ENCODE results near the gene CXCL1. TPM values are rescaled to one million over a fixed set of nuclear protein-coding genes. Genes with fewer than 3 reads are reported as not detected.

Gene CXCL1
- polyA plus RNA-seq, 1 experiment = 0.53 TPM

GRCh38 chr4:73870260-73870659, 1.1 kb downstream of the CXCL1 start:
- Histone ChIP-seq H3K27me3 (ENCODE audit: control insufficient read depth, insufficient read depth, low read length) (no peaks in the 10 kb centered on the region; the same call in 1 of the 2 replicates), H3K4me3 (ENCODE audit: low read depth, low read length) (no peak overlapping the region), H3K36me3 (ENCODE audit: control insufficient read depth, insufficient read depth, low read length) (no peaks in the 10 kb centered on the region)
- POLR2A ChIA-PET = no interaction called here
- CTCF ChIA-PET = interaction anchor here (1.2 kb wide), 1 partner anchor 10 kb away, joined by 3 read pairs; no protein-coding TSS in a partner anchor
- TF ChIP-seq, protein P1, sequence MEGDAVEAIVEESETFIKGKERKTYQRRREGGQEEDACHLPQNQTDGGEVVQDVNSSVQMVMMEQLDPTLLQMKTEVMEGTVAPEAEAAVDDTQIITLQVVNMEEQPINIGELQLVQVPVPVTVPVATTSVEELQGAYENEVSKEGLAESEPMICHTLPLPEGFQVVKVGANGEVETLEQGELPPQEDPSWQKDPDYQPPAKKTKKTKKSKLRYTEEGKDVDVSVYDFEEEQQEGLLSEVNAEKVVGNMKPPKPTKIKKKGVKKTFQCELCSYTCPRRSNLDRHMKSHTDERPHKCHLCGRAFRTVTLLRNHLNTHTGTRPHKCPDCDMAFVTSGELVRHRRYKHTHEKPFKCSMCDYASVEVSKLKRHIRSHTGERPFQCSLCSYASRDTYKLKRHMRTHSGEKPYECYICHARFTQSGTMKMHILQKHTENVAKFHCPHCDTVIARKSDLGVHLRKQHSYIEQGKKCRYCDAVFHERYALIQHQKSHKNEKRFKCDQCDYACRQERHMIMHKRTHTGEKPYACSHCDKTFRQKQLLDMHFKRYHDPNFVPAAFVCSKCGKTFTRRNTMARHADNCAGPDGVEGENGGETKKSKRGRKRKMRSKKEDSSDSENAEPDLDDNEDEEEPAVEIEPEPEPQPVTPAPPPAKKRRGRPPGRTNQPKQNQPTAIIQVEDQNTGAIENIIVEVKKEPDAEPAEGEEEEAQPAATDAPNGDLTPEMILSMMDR (IDR thresholded peaks at IDR 0.05; ENCODE audit: insufficient read depth, low read depth, low read length) = no peak
- DNase-seq (ENCODE audit: low read depth) = no peak

- CTCF ChIA-PET = interaction anchor here (1.2 kb wide), 1 partner anchor 11 kb away, joined by 3 read pairs; no protein-coding TSS in a partner anchor
- no peaks in the 10 kb centered on the region; the same call in 1 of the 2 replicates for H3K27me3 ChIP-seq (ENCODE audit: control insufficient read depth, insufficient read depth, low read length)
- DNase-seq (ENCODE audit: low read depth) = no peak
- POLR2A ChIA-PET = no interaction called here
- H3K36me3 ChIP-seq (ENCODE audit: control insufficient read depth, insufficient read depth, low read length) = no peaks in the 10 kb centered on the region
- no peak overlapping the region for H3K4me3 ChIP-seq (ENCODE audit: low read depth, low read length)
- TF ChIP-seq, protein P1 (IDR thresholded peaks at IDR 0.05; ENCODE audit: insufficient read depth, low read depth, low read length) = no peak
Observed at GRCh38 chr4:73870768-73871167, 1.6 kb downstream of the CXCL1 start.

DNA sequence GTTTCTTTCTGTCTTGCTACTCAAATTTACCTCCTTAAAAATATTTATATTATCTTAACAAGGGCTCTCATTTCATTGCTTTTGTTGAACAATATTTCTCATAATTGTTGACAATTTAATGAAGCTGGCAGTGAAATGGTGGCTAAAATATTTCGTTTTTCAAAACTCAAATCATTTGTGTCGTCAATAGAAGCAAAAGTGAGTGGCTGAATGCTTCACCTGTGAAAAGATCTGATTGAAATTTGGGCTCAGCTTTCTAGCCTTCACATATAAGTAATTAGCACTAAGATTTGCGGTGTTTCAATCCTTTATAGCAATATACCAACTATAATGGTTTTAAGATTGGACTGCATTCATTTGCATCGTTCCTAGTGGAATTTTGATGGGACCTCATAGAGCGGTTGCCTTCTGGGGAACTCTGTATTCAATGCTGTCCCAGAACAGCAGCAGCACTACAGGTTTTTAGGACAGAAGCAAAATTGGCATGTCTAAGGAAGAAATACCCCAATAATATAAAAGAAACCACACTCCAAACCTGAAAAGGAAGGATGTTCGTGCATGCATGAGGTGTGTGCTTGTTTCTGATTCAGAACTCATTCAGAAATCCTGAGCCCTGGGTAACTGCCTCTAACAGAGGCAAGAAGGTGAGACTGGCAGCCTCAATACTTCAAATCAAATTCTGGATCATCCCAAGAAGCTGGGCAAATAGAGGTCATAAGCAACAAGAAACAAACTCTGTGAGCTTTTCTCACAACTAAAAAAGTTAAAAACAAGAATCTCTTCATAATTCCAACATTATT, 2.5 kb downstream of the CXCL1 start:
- POLR2A ChIA-PET = no interaction called here

GRCh38 chr4:73872316-73873108, 3.3 kb downstream of the CXCL1 start:
- ChIA-PET POLR2A (no interaction called here), CTCF (interaction anchor here (0.6 to 1.0 kb wide), 2 partner anchors 8 to 145 kb away, joined by 4 read pairs; no protein-coding TSS in a partner anchor)
- no peak for DNase-seq (ENCODE audit: low read depth)
- Histone ChIP-seq H3K36me3 (ENCODE audit: control insufficient read depth, insufficient read depth, low read length) (no peaks in the 10 kb centered on the region), H3K27me3 (ENCODE audit: control insufficient read depth, insufficient read depth, low read length) (no peaks in the 10 kb centered on the region; the same call in 1 of the 2 replicates), H3K4me3 (ENCODE audit: low read depth, low read length) (no peak overlapping the region)
- TF ChIP-seq, protein P1 (IDR thresholded peaks at IDR 0.05; ENCODE audit: insufficient read depth, low read depth, low read length) = no peak

More for the DNA sequence above, 2.5 kb downstream of the CXCL1 start:
- Histone ChIP-seq H3K27me3 (ENCODE audit: control insufficient read depth, insufficient read depth, low read length) (no peaks in the 10 kb centered on the region; the same call in 1 of the 2 replicates), H3K4me3 (ENCODE audit: low read depth, low read length) (no peak overlapping the region), H3K36me3 (ENCODE audit: control insufficient read depth, insufficient read depth, low read length) (no peaks in the 10 kb centered on the region)
- no peak for DNase-seq (ENCODE audit: low read depth)
- TF ChIP-seq, protein P1 (IDR thresholded peaks at IDR 0.05; ENCODE audit: insufficient read depth, low read depth, low read length) = no peak
- CTCF ChIA-PET = interaction anchor here (0.6 kb wide), 1 partner anchor 144 kb away, joined by 4 read pairs; no protein-coding TSS in a partner anchor

DNA sequence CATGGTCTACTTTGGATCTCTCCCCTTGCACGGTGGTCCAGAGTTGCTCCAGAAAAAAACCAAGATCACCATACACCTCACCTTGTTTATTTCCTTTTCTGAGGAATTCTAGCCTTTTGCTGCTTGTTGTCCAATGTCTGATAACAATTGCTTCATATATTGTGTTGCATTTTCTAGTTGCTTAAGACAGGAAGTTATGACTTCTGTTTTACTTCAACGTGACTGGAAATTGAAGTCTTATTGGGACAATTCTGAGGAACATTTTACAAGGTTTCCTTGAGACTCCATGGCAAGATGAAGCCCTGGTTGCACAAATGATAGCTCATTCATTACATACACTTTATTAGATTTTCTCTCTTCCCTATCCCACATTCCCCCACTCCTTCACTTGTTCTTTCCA, 5.2 kb downstream of the CXCL1 start:
- Histone ChIP-seq H3K4me3 (ENCODE audit: low read depth, low read length) (no peak overlapping the region), H3K36me3 (ENCODE audit: control insufficient read depth, insufficient read depth, low read length) (no peaks in the 10 kb centered on the region), H3K27me3 (ENCODE audit: control insufficient read depth, insufficient read depth, low read length) (no peaks in the 10 kb centered on the region; the same call in 1 of the 2 replicates)
- ChIA-PET CTCF (no interaction called here), POLR2A (no interaction called here)
- TF ChIP-seq, protein P1 (IDR thresholded peaks at IDR 0.05; ENCODE audit: insufficient read depth, low read depth, low read length) = no peak
- DNase-seq (ENCODE audit: low read depth) = no peak

All from BJ (cell line).